Left colon (tissue), 2 donors: ENCODE results near the gene CASP6. TPM values are rescaled to one million over a fixed set of nuclear protein-coding genes. Genes with fewer than 3 reads are reported as not detected.
"Not testable (repeated sequence)": the region's sequence is repeated elsewhere in the genome, so short reads cannot be mapped to it uniquely, and the experiment has no call there.

Source experiments
- ATAC-seq: fragments of 200-7000 bp; cut with Tn5 transposase; one replicate; pipeline ENCODE4 v1.9.1; 2020; ENCODE audit warnings: mild to moderate bottlenecking, moderate library complexity
- DNase-seq, 2 donors: peaks; one replicate each; pipeline ENCODE4 v3.0.0-alpha.2; 2020
- intact Hi-C, 2 donors: fragments of 100-400 bp; cut with DNase I in 1 of 2; cut with micrococcal nuclease in 1 of 2; formaldehyde crosslinking; loops; one replicate each; pipeline versions ENCODE4 v1.11.2 to v1.14.0; 2022; cut with DNase I, micrococcal nuclease
- total RNA-seq, 2 donors: library from RNA; stranded (reverse); fragmentation: NEBNext Ultra II Directional; extraction: Animal tissue kit (Norgen Biotek cat#: 25700); gene quantifications; one replicate each; pipeline ENCODE4 v1.2.1, GENCODE V29; 2021
- donor health status: DM: no; HTN: no; CAD: no.
- donor health status: DM: yes; HTN: yes; CAD: no.

CASP6 gene
- total RNA-seq, 2 donors from 2014 or later: 73.6 to 78.8 TPM

DNA sequence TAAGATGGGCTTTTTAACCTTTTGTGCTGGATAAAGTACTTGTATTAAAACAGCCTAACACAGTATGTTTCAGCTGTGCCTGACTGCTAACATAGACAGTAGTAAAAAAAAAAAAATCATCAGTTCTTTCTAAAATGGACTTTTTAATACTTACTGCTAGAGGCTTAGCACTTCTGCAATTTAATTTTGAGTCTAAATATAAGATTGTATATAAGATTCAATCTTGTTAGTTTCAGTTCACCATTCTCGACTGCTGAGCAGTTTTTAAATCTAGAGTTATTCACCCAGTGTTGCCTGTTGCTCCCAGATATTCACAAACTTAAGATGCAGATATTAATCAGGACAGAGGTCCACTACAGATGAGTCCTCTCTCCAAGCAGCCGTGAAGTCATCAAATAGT is 19.9 kb upstream of the CASP6 start:
- intact Hi-C loops: no loop called here
- no peak for DNase-seq
- no peak for ATAC-seq

DNA sequence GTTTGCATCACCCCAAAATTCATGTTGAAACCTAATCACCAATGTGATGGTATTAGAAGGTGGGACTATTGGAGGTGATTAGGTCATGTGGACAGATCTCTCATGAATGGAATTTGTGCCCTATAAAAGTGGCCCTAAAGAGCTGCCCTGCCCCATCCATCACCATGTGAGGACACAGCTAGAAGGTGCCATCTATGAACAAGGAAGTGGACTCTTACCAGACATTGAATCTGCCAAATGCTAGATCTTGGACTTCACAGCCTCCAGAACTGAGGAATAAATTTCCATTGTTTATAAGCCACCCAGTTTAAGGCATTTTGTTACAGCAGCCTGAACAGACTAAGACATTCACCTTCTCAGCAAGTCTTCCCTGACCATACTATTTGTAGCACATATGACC is 19.1 kb upstream of the CASP6 start:
- DNase-seq (no peak), ATAC-seq (peak; percentile 26)
- intact Hi-C loops: no loop called here

DNA sequence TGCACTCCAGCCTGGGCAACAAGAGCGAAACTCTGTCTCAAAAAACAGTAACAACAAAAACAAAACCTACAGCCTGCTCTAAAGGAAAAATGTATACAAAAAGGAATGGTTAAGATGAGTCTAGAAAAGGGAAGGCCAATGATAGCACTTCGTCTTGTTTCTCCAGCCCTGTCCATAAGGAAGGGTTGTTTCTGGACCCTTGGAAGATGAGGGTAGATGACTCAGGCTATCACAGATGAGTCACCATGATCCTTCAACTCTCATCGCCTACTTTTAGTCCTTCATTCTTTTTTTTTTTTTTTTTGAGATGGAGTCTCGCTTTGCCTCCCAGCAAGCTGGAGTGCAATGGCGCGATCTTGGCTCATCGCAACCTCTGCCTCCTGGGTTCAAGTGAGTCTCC is 17.8 kb upstream of the CASP6 start:
- DNase-seq (no peak), ATAC-seq (no peak)
- intact Hi-C loops: no loop called here

DNA sequence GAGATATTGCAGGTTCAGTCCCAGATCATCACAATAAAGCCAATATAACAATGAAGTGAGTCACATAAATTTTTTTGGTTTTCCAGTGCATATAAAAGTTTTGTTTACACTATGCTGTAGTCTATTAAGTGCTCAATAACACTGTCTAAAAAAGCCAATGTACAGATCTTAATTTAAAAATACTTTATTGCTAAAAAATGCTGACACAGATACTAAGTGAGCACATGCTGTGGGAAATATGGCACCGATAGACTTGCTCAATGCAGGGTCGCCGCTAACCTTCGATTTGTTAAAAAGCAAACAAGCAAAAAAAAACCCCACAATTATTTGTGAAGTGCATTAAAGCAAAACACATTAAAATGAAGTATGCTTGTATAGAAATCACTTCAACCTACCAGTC is 16.4 kb upstream of the CASP6 start:
- DNase-seq: no peak
- intact Hi-C loops: no loop called here
- no peak for ATAC-seq

DNA sequence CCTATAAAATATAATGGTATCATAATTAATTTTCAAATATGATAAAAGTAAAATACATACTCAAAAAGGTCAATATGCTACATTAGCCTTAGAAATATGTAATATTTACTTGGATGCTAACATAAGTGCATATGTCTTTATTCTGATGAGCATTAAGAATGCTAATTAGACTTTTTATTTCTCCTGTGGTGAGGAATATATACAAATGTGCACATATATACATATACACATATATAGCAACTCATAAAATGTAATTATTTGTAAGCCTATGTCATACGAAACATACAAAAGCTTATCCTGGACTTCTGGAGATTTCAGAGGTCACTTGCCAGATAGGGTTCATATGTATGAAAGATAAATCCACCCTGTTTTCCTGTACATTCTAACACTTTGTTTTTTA is 15.5 kb upstream of the CASP6 start:
- intact Hi-C loops: no loop called here
- no peak for ATAC-seq
- DNase-seq: no peak

DNA sequence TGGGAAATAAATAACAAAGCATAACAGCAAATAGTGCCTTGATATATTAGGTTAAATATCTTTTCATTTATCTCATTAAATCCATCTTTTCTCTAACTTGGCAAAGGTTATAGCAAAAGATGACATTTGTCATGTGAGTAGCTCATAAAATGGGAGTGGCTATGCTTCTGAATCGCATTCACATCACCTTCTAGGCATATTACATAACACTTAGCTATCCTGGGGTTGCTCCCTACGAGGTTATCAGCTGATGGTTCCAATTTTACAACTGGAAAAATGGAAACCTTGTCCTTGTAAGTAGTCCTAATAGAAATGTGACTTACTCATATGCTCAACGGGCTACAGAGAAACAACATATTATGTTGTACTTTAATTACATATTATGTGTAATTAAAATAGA is 10.3 kb upstream of the CASP6 start:
- intact Hi-C loops: no loop called here
- ATAC-seq (peak; percentile 50), DNase-seq (no peak)

DNA sequence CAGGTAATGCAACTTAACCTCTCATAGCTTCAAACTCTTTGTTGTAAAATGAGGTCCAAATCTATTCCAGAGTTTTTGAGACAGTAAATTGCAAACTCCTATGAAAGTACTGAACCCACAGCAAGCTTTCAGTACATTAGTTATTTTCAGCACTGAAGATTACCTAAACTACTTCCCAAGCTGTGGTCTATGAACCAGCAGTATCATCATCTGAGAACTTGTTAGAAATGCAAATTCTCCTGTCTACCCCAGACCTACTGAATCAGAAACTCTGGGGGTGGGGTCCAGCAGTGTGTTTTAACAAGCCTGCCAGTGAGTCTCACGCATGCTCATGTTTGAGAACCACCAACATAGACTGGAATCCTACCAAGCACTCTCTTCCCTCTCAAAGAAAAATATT is 5.7 kb upstream of the CASP6 start:
- no peak for DNase-seq
- intact Hi-C loops: loop anchor here in 1 of 2 donors (10.0 kb wide), 1 partner anchor 106 kb away; the partner anchor contains the start of gene GAR1
- ATAC-seq: no peak

DNA sequence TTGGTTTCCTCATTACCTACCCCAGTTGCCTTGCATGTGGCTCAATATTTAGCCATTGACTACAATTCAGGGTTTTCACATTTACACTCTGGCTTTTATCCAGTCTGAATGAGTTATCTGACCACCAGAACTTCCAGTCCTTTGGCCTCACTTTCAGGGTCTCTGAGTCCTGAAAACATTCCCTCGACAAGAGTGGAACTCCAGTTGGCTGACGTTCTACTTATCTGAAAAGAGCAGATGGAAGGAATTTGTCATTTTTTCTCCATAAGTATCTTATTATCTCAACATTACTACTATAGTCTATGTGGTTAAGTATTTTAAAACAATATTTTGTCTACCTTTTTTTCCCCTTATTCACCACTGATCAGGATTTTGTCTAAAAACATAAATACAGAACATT is 5.2 kb upstream of the CASP6 start:
- intact Hi-C loops: loop anchor here in 1 of 2 donors (10.0 kb wide), 1 partner anchor 106 kb away; the partner anchor contains the start of gene GAR1
- DNase-seq: no peak
- ATAC-seq: no peak

DNA sequence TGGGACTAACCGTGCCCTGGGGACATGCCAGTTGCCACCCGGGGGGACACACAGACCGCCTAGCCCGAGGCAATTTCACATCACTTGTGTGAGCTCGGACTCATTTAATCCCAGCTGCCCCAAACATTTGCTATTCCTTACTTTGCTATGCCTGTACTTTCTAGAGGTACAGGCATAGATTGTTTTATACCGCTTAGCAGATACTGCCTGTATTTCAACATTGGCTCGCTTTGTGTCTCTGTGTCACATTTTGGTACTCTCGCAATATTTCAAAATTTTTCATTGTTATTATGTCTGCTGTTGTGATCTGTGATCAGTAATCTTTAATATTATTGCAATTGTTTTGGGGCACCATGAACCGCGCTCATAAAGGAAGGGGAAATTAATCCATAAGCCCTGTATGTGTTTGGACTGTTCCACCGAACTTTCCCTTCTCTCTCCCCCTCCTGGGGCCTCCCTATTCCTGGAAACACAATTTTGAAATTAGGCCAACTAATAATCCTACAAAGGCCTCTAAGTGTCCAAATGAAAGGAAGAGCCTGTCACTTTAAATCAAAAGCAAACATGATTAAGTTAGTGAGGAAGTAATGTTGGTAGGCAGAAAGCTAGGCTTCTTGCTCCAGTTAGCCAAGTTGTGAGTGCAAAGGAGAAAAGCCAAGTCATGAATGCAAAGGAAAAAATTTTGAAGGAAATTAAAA is 568 bp upstream of the CASP6 start:
- intact Hi-C loops: loop anchor here in 1 of 2 donors (10.0 kb wide), 1 partner anchor 111 kb away; the partner anchor contains the start of gene GAR1
- peak; percentile 32 for ATAC-seq
- no peak for DNase-seq

DNA sequence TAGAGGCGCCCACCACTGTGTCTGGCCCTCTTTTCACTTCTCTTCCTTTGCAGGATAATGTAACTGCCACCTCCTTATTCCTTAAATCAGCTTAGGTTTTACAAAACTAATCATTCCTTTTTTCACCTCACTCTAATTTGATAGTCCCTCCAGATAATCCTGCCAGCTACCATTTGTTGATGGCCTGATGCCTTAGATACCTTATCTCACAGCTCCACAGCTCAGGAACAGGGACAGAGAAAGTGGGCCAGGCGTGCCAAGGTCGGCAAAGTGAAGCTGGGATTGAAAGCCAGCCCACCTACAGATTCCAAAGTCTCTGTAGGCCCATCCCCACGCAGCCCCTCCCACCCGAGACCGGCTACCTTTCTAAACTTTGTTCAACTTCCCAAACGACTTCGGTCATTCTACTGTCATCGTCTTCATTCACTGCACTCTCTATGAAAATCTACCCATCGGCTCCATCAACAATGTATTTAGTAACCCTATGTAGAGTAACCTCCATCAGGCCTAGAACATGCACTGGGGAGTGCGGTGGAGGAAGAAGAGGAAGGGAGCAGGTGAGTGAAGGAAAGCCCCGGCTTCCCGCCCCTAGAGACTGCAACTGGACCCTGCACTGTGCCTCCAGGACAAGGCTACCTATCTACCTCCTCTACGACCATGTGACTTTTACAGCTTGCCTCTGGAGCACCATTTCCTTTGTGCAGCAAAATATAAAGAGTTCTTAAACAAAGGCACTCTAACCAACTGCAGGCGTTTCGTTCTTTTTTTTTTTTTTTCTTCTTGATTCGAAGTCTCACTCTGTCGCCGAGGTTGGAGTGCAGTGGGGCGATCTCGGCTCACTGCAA is 1.5 kb downstream of the CASP6 start:
- peak; percentile 55 for ATAC-seq
- DNase-seq: peak; percentile 62 to 65
- intact Hi-C loops: loop anchor here in 1 of 2 donors (10.0 kb wide), 1 partner anchor 113 kb away; the partner anchor contains the start of gene GAR1

DNA sequence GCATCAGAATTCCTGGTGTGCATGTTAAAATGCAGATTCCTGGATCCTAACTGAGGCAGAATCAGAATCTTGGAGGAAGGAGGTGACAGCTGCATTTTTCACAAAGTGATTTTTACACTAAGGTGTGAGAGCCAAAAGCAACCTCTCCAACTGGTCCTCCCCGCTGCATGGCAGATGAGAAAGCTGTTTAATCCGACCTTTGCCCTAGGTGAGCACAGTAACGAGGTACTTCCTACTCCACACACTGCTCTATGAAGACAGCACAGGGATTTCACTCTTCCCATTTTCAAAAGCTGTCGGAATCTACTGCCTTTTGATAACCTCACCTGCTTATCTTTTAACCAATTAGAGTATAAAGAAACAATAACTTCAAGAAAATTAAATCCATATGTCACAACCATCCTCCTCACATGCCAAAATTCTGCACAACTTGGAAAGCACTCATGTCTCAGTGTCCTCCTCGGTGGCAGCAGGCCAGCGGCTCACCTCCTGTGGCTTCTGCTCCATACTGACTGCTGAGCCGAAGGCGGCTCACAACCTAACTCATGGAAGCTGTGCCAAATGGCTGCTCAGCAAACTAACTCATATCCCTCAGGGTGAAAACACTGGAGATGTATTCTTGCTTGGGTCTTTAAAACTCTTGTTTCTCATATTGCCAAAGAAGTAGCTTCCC is 3.6 kb downstream of the CASP6 start:
- DNase-seq (peak; percentile 63 to 68), ATAC-seq (peak; percentile 51)
- intact Hi-C loops: loop anchor here in 1 of 2 donors (10.0 kb wide), 1 partner anchor 115 kb away; the partner anchor contains the start of gene GAR1

DNA sequence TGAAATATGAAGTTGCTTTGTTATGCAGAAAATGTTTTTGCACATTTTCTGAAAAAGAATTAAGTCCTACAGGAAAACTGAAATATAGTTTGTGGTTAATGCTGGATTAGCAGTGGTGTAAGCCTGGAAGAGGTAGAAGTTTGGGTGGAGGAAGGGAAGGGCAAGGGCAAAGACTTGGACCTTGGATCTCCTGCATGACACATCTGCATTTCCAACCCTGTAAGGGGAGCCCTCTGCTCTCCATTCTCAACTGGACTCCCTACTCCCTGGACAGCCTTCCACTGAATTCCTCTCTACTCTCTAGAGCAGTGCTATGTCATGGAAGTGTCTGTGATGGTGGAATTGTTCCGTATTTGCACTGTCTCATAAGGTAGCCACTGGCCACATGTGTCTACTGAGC is 4.6 kb downstream of the CASP6 start:
- intact Hi-C loops: no loop called here
- ATAC-seq (peak; percentile 12), DNase-seq (no peak)

DNA sequence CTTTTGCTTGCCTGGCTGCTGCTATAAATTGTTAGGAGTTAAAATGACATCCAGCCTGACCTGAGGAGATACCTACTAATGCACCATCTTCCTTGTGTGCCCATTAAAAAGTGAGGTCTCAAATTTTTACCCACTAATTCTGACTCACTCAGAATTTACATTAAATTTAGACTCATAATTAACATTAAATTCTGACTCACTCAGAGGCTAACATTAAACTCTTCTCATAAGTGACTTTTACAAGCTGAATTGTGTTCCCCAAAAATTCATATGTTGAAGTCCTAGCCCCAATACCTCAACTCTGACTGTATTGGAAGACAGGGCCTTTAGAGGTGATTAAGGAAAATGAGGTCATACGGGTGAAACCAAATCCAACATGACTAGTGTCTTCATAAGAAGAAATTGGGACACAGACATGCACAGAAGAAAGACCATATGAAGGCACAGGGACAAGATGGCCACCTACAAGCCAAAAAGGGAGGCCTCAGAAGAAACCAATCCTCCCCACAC is 11.8 kb downstream of the CASP6 start:
- intact Hi-C loops: no loop called here
- ATAC-seq: no peak
- no peak for DNase-seq

DNA sequence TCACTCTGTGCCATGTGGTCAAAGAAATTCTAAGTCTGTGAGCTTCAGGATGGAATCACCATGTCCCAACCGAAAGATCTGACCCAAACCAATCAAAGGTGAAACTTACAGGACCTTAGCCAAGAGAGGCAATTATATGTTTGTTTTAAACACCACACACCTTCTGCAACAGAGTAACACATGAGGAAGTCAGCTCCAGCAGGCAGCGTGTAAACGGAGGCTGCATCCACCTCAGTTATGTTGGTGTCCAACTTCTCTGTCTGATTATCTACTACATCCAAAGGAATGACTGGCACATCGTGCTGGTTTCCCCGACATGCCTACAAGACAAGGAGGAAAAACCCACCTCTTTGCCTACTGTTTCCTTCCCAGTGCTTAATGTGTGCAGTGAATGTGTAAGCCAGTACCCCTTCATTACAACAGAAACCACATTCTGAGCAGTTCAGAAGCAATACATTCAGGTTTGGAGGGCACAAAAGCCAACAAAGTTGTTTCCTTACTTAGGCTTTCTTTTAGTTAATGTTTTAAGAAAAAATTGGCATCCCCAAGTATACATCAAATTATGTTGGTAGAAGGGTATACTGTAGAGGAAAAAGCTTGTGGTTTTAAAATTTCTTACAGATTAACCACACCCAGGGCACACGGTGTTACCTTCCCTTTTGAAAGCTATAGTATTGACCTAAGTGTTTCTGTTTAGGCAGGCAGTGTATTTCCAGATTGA is 12.4 kb downstream of the CASP6 start:
- DNase-seq: no peak
- ATAC-seq: peak; percentile 6
- intact Hi-C loops: no loop called here

DNA sequence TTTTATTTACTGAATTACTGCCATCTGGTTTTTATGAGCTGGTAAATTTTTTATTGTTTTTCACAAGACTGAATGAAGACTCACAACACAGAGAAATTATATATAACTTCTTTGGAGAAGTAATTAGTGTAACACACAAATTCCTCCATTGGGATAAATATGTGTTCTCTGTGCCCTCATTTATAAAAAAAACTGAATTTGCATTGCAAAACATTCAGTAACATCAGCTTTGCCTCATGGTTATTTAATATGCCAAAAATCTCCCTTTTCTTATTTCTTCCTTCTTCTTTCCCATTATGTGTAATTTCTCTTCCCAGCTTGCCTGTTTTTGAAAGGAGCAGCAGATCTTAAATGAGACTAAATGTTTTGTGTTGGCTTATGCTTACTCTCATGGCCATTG is 18.5 kb downstream of the CASP6 start:
- intact Hi-C loops: no loop called here
- ATAC-seq: no peak
- no peak for DNase-seq

DNA sequence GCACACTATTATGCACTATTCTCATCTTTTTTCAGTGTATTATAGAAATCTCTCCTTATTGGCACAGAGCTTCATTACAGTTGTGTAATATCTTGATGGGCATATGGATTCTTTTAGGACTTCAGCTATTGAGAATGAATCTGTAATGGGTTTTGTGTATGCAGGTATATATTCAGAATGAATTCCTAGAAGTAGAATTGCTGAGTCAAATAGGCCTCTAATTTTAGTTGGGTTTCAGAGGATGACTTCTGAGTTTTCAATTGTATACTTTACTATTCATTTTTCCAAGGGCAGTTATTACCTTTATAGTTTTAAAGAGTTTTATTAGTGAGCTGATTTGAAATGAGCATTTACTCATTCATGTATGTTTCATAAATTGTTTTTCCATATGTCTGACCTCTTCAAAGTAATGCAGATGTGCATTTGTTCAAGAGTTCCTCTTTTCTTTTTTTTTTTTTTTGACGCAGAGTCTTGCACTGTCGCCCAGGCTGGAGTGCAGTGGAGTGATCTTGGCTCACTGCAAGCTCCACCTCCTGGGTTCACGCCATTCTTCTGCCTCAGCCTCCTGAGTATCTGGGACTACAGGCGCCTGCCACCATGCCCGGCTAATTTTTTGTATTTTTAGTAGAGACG is 19.5 kb downstream of the CASP6 start:
- intact Hi-C loops: no loop called here
- ATAC-seq: no peak
- DNase-seq: no peak

DNA sequence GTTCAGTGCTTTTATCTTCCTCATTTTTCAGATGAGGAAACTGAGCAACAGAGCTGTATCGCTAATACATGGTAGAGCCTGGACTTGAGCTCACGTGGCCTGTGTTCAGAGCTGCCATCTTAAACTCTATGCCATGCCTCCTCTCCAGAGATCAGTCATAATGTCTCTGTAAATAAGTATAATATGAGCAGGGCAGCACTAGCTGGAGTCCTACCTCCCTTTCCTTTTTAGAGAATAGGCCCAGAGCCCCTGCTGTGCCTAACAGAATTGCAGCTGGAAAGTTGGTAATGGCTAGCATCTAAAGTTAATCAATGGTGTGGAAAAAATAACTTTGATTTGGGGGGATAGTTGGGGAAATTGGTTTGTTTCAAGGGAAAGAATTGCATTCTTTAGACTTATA is 20.4 kb downstream of the CASP6 start:
- ATAC-seq: no peak
- intact Hi-C loops: no loop called here
- no peak for DNase-seq

DNA sequence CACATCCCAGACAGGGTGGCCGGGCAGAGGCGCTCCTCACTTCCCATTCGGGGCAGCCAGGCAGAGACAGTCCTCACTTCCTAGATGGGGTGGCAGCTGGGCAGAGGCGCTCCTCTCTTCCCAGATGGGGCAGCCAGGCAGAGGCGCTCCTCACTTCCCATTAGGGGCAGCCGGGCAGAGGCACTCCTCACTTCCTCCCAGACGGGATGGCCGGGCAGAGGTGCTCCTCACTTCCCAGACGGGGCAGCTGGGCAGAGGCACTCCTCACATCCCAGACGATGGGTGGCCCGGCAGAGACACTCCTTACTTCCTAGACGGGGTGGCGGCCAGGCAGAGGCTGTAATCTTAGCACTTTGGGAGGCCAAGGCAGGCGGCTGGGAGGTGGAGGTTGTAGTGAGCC is 24.3 kb downstream of the CASP6 start:
- intact Hi-C loops, ATAC-seq, DNase-seq: not testable (repeated sequence)
